ENCODE results near the gene KCNAB3.

Gene KCNAB3

DNA sequence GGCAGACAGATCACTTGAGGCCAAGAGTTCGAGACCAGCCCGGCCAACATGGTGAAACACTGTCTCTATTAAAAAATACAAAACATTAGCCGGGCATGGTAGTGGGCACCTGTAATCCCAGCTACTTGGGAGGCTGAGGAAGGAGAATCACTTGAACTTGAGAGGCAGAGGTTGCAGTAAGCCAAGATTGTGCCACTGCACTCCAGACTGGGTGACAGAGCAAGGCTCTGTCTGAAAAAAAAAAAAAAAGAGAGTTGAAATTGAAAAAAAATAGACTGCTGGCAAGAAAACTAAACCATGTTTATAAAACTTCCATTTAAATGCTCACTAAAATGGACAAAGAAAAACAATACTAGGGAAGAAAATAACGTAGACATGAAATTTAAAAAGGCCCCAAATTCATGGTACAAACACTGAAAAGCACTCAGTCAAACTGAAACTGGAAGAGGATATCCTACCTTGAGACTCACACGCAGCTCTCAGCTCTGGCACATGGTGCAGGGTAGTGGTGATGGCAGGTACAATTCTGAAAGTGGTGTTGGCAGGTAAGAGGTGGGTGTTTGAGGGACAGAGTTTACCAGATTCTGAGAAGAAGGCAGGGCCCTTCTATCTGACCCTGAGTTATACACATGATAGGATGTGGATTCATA, 21.6 kb upstream of the KCNAB3 start:
- TF ChIP-seq, protein P1, sequence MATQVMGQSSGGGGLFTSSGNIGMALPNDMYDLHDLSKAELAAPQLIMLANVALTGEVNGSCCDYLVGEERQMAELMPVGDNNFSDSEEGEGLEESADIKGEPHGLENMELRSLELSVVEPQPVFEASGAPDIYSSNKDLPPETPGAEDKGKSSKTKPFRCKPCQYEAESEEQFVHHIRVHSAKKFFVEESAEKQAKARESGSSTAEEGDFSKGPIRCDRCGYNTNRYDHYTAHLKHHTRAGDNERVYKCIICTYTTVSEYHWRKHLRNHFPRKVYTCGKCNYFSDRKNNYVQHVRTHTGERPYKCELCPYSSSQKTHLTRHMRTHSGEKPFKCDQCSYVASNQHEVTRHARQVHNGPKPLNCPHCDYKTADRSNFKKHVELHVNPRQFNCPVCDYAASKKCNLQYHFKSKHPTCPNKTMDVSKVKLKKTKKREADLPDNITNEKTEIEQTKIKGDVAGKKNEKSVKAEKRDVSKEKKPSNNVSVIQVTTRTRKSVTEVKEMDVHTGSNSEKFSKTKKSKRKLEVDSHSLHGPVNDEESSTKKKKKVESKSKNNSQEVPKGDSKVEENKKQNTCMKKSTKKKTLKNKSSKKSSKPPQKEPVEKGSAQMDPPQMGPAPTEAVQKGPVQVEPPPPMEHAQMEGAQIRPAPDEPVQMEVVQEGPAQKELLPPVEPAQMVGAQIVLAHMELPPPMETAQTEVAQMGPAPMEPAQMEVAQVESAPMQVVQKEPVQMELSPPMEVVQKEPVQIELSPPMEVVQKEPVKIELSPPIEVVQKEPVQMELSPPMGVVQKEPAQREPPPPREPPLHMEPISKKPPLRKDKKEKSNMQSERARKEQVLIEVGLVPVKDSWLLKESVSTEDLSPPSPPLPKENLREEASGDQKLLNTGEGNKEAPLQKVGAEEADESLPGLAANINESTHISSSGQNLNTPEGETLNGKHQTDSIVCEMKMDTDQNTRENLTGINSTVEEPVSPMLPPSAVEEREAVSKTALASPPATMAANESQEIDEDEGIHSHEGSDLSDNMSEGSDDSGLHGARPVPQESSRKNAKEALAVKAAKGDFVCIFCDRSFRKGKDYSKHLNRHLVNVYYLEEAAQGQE (IDR thresholded peaks at IDR 0.05; ENCODE audit: low read depth), result no peak

DNA sequence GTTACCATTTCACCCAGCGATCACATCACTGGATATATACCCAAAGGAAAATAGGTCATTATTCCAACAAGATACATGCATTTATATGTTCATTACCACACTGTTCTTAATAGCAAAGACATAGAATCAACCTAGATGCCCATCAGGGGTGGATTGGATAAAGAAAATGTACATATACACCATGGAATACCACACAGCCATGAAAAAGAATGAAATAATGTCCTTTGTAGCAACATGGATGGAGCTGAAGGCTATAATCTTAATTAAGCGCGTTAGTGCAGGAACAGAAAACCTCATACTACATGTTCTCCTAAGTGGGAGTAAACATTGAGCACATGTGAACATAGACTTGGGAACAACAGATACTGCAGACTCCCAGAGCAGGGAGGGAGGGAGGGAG, 20.9 kb upstream of the KCNAB3 start:
- TF ChIP-seq CREB1 (IDR thresholded peaks at IDR 0.05; ENCODE audit: low read depth) (no peak), ZBTB7A (IDR thresholded peaks at IDR 0.05; ENCODE audit: low read depth) (no peak), TAF1 (IDR thresholded peaks at IDR 0.05; ENCODE audit: low read depth) (no peak), RAD21 (IDR thresholded peaks at IDR 0.05; ENCODE audit: low read depth) (no peak), TCF12 (IDR thresholded peaks at IDR 0.05; ENCODE audit: low read depth) (no peak), EP300 (IDR thresholded peaks at IDR 0.05; ENCODE audit: borderline replicate concordance) (no peak), YY1 (IDR thresholded peaks at IDR 0.05; ENCODE audit: low read depth) (no peak)
- TF ChIP-seq, protein P2, sequence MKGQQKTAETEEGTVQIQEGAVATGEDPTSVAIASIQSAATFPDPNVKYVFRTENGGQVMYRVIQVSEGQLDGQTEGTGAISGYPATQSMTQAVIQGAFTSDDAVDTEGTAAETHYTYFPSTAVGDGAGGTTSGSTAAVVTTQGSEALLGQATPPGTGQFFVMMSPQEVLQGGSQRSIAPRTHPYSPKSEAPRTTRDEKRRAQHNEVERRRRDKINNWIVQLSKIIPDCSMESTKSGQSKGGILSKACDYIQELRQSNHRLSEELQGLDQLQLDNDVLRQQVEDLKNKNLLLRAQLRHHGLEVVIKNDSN (IDR thresholded peaks at IDR 0.05), result no peak
- TF ChIP-seq, protein P1 (IDR thresholded peaks at IDR 0.05; ENCODE audit: low read depth), result no peak

DNA sequence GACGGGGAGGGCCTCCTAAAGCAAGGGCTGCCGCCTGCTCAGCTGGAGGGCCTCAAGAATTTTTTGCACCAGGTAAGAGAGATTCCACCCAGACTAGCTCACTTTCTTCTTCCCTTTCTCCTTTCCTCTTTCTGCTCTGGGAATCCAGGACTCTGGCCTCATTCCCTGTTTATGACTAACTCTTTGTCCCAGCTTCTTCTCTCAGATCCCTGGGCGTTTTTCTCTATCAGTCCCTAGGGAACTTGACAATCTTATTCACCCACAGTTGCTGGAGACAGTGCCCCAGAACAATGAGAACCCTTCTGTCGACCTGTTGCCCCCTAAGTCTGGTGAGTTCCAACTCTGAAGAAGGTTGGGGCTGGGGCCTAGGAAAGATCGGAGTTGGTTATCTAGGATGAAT, 18.0 kb upstream of the KCNAB3 start:
- no peak for TF ChIP-seq TAF1 (IDR thresholded peaks at IDR 0.05; ENCODE audit: low read depth)
- TF ChIP-seq, protein P3, sequence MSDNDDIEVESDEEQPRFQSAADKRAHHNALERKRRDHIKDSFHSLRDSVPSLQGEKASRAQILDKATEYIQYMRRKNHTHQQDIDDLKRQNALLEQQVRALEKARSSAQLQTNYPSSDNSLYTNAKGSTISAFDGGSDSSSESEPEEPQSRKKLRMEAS (IDR thresholded peaks at IDR 0.05), result no peak
- no peak for TF ChIP-seq YY1 (IDR thresholded peaks at IDR 0.05; ENCODE audit: low read depth)
- TF ChIP-seq, protein P2 (IDR thresholded peaks at IDR 0.05), result no peak
- TF ChIP-seq, protein P1 (IDR thresholded peaks at IDR 0.05; ENCODE audit: low read depth), result no peak
- no peak for TF ChIP-seq CREB1 (IDR thresholded peaks at IDR 0.05; ENCODE audit: low read depth)
- TF ChIP-seq TCF12 (IDR thresholded peaks at IDR 0.05; ENCODE audit: low read depth), result no peak
- TF ChIP-seq RAD21 (IDR thresholded peaks at IDR 0.05; ENCODE audit: low read depth), result no peak
- no peak for TF ChIP-seq TEAD4 (IDR thresholded peaks at IDR 0.05)
- no peak for TF ChIP-seq ZBTB7A (IDR thresholded peaks at IDR 0.05; ENCODE audit: low read depth)
- no peak for TF ChIP-seq FOXM1 (IDR thresholded peaks at IDR 0.05; ENCODE audit: borderline replicate concordance, low read depth)
- TF ChIP-seq EP300 (IDR thresholded peaks at IDR 0.05; ENCODE audit: borderline replicate concordance), result no peak
- no peak for TF ChIP-seq NFIC (IDR thresholded peaks at IDR 0.05)
- no peak for TF ChIP-seq CEBPB (IDR thresholded peaks at IDR 0.05)

DNA sequence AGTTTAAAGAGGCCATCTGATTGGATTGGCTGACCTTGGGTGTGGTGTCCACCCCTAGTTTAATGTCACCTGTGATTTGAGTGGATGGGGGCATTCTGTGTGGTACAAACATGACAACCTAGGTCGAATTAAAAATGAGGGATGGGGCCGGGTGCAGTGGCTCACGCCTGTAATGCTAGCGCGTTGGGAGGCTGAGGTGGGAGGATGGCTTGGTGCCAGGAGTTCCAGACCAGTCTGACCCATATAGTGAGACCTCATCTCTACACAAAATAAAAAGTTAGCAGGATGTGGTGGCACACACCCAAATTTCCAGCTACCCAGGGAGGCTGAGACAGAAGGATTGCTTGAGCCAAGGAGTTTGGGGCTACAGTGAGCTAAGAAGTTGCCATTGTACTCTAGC, 16.8 kb upstream of the KCNAB3 start:
- TF ChIP-seq CREB1 (IDR thresholded peaks at IDR 0.05; ENCODE audit: low read depth), result no peak
- TF ChIP-seq, protein P3 (IDR thresholded peaks at IDR 0.05), result no peak
- TF ChIP-seq TCF12 (IDR thresholded peaks at IDR 0.05; ENCODE audit: low read depth), result no peak
- no peak for TF ChIP-seq NFIC (IDR thresholded peaks at IDR 0.05)
- no peak for TF ChIP-seq TAF1 (IDR thresholded peaks at IDR 0.05; ENCODE audit: low read depth)
- no peak for TF ChIP-seq TEAD4 (IDR thresholded peaks at IDR 0.05)
- no peak for TF ChIP-seq EP300 (IDR thresholded peaks at IDR 0.05; ENCODE audit: borderline replicate concordance)
- no peak for TF ChIP-seq YY1 (IDR thresholded peaks at IDR 0.05; ENCODE audit: low read depth)
- no peak for TF ChIP-seq ZBTB7A (IDR thresholded peaks at IDR 0.05; ENCODE audit: low read depth)
- TF ChIP-seq, protein P2 (IDR thresholded peaks at IDR 0.05), result no peak
- no peak for TF ChIP-seq CEBPB (IDR thresholded peaks at IDR 0.05)
- TF ChIP-seq, protein P1 (IDR thresholded peaks at IDR 0.05; ENCODE audit: low read depth), result no peak
- no peak for TF ChIP-seq FOXM1 (IDR thresholded peaks at IDR 0.05; ENCODE audit: borderline replicate concordance, low read depth)
- TF ChIP-seq EGR1 (IDR thresholded peaks at IDR 0.05), result no peak
- TF ChIP-seq RAD21 (IDR thresholded peaks at IDR 0.05; ENCODE audit: low read depth), result no peak
